HG02981 (cell line): ENCODE results near the gene PLA2G4E.

Experiments used
- ATAC-seq: cut with Tn5 transposase; IDR thresholded peaks from one replicate; pipeline ENCODE4 v1.9.1; 2021; ENCODE audit warnings: mild to moderate bottlenecking, moderate library complexity; ENCODE audit not compliant: unreplicated experiment

Gene PLA2G4E

DNA sequence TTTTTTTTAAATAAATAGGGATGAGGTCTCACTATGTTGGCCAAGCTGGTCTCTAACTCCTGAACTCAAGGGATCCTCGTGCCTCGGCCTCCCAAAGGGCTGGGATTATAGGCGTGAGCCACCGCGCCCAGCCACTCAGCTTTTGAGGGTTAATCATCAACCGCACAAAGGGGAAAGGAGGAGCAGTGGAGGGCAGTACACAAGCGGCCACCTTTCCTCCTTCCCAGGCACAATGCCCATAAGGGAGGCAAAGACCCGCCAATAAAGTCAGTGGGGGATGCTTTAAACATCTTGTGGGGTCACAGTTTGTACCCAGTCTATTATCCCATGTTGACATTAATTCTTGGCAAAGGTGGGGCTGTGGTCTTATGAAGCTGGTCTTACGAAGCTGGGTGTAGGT is 80.9 kb downstream of the PLA2G4E start:
- no peak for ATAC-seq

DNA sequence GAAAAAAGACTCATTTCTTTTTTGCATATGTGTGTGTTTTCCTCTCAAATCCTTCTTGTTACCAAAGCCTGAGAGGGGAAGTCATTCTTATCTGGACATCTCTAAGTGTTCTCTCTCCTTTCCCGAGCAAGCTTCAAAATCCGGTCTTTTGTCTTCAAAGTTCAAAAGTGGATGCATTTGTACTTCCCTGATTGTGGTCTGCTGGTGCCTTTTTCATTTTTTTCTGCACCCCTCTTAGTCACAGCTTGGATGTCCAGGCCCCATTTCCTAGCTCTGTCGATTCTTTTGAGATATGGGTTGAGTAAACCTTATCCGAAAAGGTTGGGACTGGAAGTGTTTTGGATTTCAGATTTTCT is 83.3 kb downstream of the PLA2G4E start:
- no peak for ATAC-seq

- no peak for ATAC-seq
Observed at GRCh38 chr15:41936649-41937567, 83.9 kb downstream of the PLA2G4E start.

DNA sequence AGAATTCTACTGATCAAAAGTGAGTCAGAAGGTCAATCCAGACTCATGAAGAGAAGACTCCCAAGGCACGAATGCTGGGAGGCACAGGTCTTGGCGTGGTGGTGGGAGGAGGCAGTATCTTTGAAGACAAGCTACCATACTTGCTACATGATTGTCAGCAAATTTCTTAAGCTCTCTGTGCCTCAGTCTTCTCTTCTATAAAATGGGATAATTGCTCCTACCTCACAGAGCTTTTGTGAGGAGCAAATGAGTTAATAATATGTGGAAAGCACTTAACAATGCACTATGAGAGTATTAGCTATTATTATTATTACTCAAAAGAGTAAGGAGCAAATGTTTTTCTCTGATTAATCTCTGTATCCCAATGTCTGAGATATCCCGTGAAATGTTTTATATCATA is 84.7 kb downstream of the PLA2G4E start:
- ATAC-seq: no peak

- ATAC-seq: no peak
Observed at GRCh38 chr15:41935566-41936020, 85.2 kb downstream of the PLA2G4E start.

DNA sequence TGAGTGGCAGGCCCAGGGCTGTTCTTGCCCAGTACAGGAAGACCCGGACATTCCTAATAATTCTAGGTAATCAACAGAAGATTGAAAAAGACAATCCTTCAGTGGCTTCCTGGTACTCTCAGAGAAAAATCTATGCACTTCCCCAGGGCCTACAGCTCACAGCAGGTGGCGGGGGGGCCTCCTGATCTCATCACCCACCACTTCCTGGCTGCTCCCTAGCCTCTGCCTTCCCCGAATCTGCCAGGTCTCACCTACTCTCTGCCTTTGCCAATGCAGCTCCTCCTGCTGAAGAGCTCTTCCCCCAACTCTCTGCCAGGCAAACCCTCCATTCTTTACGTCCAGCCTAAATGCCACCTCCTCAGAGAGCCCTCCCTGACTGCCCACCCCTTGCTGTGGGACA is 86.0 kb downstream of the PLA2G4E start:
- ATAC-seq: no peak

GRCh38 chr15:41933771-41934170 is 87.1 kb downstream of the PLA2G4E start:
- no peak for ATAC-seq

DNA sequence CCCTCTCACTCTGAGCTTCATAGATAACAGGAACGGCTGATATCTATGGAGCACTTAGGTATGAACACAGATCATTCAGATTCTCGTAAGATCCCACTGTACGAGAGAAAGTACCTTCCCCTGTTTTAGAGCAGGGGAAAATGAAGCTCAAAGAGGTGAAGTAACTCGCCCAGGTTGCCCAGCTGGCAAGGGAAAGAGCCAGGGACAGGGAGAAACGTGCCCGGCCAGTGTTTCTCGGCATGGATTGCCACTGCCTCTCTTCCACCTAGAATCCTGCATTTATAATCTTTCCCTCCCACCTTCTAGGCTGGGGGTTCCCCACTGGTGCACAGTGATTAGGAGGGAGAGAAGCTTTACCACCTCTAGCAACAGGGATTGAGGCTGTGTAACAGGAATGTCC is 87.5 kb downstream of the PLA2G4E start:
- ATAC-seq: no peak

GRCh38 chr15:41932511-41933289 is 88.1 kb downstream of the PLA2G4E start:
- no peak for ATAC-seq

DNA sequence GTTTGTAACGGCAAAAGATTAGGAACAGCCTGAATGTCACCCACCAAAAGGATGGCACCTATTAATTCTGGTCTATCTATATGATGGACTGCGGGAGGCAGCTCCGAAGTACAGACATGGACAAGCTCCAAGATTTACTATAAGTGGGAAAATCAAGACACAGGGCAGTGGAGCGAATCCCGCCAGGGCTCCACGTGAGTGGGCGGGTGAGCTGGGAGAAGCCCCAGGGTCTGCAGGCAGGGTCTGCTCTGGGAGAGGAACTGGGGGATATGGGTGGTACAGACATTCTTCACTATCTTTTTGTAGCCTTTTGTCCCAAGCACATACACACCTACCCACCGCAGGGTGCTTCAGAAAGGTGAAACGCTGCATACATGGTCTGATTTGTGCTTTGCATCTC is 88.7 kb downstream of the PLA2G4E start:
- ATAC-seq: no peak
